BE2C (cell line): ENCODE measurements around the gene BEST1.

Source experiments
- DNase-seq: peaks from one replicate; pipeline ENCODE4 v3.0.0-alpha.2; 2020
- H3K27me3 ChIP-seq: fragments of 250-450 bp; sonication (Bioruptor Pico); 2 replicates; pipeline ENCODE4 v1.5.1; 2020; ENCODE audit warnings: mild to moderate bottlenecking
- H3K36me3 ChIP-seq: fragments of 250-450 bp; sonication (Bioruptor Pico); 2 replicates; pipeline ENCODE4 v1.5.1; 2020; ENCODE audit warnings: mild to moderate bottlenecking
- H3K4me1 ChIP-seq: fragments of 250-450 bp; sonication (Bioruptor Pico); 2 replicates; pipeline ENCODE4 v1.5.1; 2020
- H3K4me3 ChIP-seq: 2 replicates; pipeline ENCODE4 v1.5.1; 2011; ENCODE audit warnings: low read depth, low read length
- H3K9me3 ChIP-seq: fragments of 250-450 bp; sonication (Bioruptor Pico); 2 replicates; pipeline ENCODE4 v1.5.1; 2020
- CTCF ChIP-seq: IDR thresholded peaks from 2 replicates; pipeline ENCODE4 v1.5.1; 2012; ENCODE audit warnings: mild to moderate bottlenecking, low read depth, low read length

The BEST1 gene

DNA sequence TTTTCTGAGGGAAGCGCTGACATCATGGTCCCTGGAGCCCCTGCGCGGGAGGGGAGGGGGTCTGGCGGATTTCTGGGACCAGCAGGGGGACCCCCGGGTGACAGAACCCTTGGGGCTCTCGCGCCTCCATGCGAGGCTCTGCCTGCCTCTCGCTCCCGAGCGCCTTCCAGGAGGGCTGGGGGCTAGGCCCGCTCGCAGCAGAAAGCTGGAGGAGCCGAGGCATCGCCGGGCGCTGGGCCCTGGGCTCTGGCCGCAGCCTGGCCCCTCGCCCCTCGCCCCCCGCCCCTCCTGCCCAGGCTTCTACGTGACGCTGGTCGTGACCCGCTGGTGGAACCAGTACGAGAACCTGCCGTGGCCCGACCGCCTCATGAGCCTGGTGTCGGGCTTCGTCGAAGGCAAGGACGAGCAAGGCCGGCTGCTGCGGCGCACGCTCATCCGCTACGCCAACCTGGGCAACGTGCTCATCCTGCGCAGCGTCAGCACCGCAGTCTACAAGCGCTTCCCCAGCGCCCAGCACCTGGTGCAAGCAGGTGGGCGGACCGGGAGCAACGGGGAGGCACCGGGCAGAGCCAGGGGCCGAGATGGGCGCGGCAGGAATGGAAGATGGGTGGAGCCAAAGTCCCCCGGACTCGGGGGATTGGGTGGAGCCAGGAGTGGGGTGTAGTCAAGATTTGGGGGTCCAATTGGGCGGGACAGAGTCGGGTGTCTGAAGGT is 5.4 kb downstream of the BEST1 start:
- no peaks in the 10 kb centered on the region for H3K36me3 ChIP-seq
- H3K4me3 ChIP-seq: no peak overlapping the region
- TF ChIP-seq CTCF: no peak
- no peaks in the 10 kb centered on the region for H3K9me3 ChIP-seq
- no peaks in the 10 kb centered on the region for H3K27me3 ChIP-seq
- no peaks in the 10 kb centered on the region for H3K4me1 ChIP-seq
- no peak for DNase-seq

DNA sequence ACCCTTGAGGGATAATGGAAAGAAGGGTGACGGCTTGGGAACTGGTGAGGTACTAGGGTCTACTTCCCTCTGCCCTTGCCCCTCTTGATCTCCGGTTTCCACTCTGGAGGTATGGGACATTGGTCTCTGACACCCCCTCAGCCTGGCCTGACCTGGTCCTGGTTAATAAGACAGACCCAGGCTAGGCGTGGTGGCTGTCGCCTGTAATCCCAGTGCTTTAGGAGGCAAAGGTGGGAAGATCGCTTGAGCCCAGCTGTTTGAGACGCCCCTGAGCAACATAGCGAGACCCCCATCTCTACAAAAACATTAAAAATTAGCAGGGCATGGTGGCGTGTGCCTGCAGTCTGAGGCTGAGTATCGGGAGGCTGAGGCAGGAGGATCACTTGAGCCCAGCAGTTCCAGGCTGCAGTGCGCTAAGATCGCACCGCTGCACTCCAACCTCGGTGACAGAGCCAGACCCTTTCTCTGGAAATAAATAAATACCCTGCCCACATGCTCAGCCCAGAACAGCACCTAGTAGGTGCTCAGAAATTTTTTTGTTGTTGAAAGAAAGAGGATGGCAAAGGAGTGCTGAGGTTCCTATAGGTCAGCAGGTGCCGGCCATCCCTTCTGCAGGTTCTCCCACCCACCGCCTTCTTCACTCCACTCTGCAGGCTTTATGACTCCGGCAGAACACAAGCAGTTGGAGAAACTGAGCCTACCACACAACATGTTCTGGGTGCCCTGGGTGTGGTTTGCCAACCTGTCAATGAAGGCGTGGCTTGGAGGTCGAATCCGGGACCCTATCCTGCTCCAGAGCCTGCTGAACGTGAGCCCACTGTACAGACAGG is 6.3 kb downstream of the BEST1 start:
- Histone ChIP-seq H3K36me3 (no peaks in the 10 kb centered on the region), H3K4me1 (no peaks in the 10 kb centered on the region), H3K9me3 (no peaks in the 10 kb centered on the region), H3K27me3 (no peaks in the 10 kb centered on the region), H3K4me3 (no peak overlapping the region)
- TF ChIP-seq CTCF: no peak
- DNase-seq: no peak

GRCh38 chr11:61957021-61957770 is 7.0 kb downstream of the BEST1 start:
- no peak for DNase-seq
- no peaks in the 10 kb centered on the region for H3K36me3 ChIP-seq
- H3K9me3 ChIP-seq: no peaks in the 10 kb centered on the region
- H3K27me3 ChIP-seq: no peaks in the 10 kb centered on the region
- TF ChIP-seq CTCF: no peak
- H3K4me1 ChIP-seq: no peaks in the 10 kb centered on the region
- H3K4me3 ChIP-seq: no peak overlapping the region

DNA sequence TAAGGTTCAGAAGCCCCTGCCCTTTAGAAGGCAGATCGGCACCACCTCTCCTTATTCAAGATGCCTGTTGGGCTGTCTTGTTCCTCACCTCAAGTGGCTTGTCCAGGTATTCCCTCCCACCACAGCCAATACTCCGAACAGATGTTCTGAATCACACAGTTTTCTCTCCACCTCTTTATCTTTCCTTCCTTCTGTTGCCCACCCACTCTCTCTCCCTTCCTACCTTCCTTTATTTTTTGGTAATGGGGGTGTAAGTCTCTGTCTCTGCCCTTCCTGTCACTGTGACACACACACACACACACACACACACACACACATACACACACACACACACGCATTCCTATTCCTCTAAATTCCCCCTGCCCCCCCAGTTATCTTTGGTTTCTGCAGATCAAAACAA is 8.4 kb downstream of the BEST1 start:
- DNase-seq: no peak
- Histone ChIP-seq H3K4me3 (no peak overlapping the region), H3K9me3 (no peaks in the 10 kb centered on the region), H3K4me1 (no peaks in the 10 kb centered on the region), H3K27me3 (no peaks in the 10 kb centered on the region), H3K36me3 (peaks cover 5% of the 10 kb centered on the region; the same call in 1 of the 2 replicates)
- TF ChIP-seq CTCF: no peak

DNA sequence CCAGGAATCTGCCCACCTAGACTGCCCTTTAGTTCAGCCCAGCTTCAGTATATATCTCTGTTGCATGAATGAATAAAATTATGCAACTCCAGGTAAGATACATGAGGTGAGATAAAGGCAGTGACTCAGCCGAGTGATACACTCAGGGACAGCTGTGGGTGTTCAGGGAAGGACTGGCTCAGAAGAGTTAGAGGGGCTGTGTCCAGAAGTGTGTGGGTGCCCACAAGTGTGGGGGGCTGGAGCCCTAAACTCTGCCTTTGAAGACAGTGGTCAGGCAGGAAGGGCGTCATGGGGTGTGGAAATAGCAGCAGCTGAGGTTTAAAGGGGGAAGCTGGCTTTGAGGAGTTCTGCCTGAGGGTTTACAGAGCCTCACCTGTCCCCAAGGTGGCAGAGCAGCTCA is 9.0 kb downstream of the BEST1 start:
- Histone ChIP-seq H3K4me3 (no peak overlapping the region), H3K9me3 (no peaks in the 10 kb centered on the region), H3K36me3 (peaks cover 8% of the 10 kb centered on the region; the same call in 1 of the 2 replicates), H3K4me1 (no peaks in the 10 kb centered on the region), H3K27me3 (no peaks in the 10 kb centered on the region)
- DNase-seq: no peak
- no peak for TF ChIP-seq CTCF
